Measurements from ENCODE around the gene CFAP65. TPM values are rescaled to one million over a fixed set of nuclear protein-coding genes. Genes with fewer than 3 reads are reported as not detected.

Gene CFAP65
- total and polyA plus RNA-seq, 10 donors: 0.28 TPM; not detected in 9

DNA sequence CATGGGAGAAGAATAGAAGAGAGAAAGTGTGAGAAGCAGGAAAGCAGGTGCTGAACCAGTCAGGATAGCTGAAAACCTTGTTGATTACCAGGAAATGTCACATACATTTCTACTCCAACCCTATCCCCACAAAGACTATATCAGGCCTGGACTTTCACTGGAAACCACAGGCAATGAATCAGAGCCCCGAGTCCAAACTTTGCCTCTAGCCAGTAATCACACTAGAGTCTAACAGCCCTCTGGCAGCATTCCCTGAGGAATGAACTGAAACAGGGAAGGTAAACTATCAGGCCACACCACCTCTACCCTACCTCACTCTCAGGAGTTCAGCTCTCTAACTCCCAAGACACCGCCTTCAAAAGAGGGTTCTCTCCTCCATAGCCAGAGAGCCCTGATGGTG, 38.1 kb upstream of the CFAP65 start:
- H3K9me3 ChIP-seq: no peaks in the 10 kb centered on the region
- no peaks in the 10 kb centered on the region for H3K27me3 ChIP-seq (replicated peaks in 1 of 7)
- intact Hi-C loops (cut with DNase I; ENCODE audit: low total_unique reads): no loop called here
- no peak for DNase-seq
- no peak overlapping the region for H3K27ac ChIP-seq
- H3K36me3 ChIP-seq: peaks cover 0 to 41% (median 33%) of the 10 kb centered on the region in 6 donors
- TF ChIP-seq, protein P1, sequence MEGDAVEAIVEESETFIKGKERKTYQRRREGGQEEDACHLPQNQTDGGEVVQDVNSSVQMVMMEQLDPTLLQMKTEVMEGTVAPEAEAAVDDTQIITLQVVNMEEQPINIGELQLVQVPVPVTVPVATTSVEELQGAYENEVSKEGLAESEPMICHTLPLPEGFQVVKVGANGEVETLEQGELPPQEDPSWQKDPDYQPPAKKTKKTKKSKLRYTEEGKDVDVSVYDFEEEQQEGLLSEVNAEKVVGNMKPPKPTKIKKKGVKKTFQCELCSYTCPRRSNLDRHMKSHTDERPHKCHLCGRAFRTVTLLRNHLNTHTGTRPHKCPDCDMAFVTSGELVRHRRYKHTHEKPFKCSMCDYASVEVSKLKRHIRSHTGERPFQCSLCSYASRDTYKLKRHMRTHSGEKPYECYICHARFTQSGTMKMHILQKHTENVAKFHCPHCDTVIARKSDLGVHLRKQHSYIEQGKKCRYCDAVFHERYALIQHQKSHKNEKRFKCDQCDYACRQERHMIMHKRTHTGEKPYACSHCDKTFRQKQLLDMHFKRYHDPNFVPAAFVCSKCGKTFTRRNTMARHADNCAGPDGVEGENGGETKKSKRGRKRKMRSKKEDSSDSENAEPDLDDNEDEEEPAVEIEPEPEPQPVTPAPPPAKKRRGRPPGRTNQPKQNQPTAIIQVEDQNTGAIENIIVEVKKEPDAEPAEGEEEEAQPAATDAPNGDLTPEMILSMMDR (IDR thresholded peaks at IDR 0.05 in 8 of 11, conservative IDR thresholded peaks at IDR 0.05 in 3 of 11): no peak
- TF ChIP-seq POLR2AphosphoS5 (IDR thresholded peaks at IDR 0.05): no peak
- TF ChIP-seq POLR2A (IDR thresholded peaks at IDR 0.05): no peak
- H3K4me3 ChIP-seq: no peak overlapping the region
- WGBS, 5 donors: 91 to 98% (median 96%) methylated on average over 2 of the region's 2 CpGs
- peaks cover 0 to 32% (median 0%) of the 10 kb centered on the region in 6 donors for H3K4me1 ChIP-seq

DNA sequence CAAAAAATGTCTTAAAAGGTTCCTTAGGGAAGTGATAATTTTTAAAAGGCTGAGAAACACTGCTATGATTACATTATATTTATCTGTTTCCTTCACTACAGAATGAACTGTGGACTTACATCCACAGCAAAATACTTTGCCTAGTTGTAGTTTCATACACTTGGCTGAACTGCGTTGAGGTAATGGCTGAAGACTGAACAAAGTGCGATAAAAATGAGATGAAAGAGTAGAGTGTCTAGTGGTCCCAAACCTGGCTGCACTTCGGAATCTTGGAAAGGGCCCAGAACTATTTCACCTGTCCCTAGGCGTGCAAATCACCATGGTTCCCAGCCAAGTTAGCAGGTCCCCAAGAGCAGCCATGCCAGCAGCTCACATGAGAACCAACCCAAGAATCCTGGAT, 37.6 kb upstream of the CFAP65 start:
- WGBS, 5 donors: 85 to 99% (median 97%) methylated on average over 4 of the region's 4 CpGs

DNA sequence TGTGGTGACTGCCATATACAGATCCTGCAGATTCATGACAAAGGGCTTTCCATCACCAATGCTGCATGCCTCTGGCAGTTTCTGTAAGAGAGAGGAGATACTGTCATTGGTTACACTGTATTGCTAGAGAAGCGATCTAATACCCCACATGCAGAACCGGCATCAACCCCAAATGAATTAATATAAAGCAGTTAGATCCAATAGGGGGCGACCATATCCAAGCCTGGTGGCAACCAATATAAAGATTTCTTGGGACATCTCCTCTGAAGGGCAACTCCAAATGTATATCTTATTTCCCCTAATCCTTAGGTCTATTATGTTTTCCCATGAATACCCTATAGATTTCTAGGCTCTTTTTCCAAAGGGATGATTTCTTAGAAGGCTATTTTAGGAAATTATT, 36.8 kb upstream of the CFAP65 start:
- Histone ChIP-seq H3K36me3 (peaks cover 0 to 51% (median 39%) of the 10 kb centered on the region in 6 donors), H3K4me1 (peaks cover 0 to 25% (median 0%) of the 10 kb centered on the region in 6 donors), H3K27ac (no peak overlapping the region), H3K4me3 (no peak overlapping the region), H3K9me3 (no peaks in the 10 kb centered on the region), H3K27me3 (replicated peaks in 1 of 7) (no peaks in the 10 kb centered on the region)
- 90 to 93% (median 92%) methylated on average over 3 of the region's 3 CpGs for WGBS, 5 donors
- no peak for DNase-seq
- TF ChIP-seq POLR2AphosphoS5 (IDR thresholded peaks at IDR 0.05) (no peak), POLR2A (IDR thresholded peaks at IDR 0.05) (no peak)
- TF ChIP-seq, protein P1 (IDR thresholded peaks at IDR 0.05 in 8 of 11, conservative IDR thresholded peaks at IDR 0.05 in 3 of 11): no peak
- intact Hi-C loops (cut with DNase I; ENCODE audit: low total_unique reads): no loop called here

More for the DNA sequence above, 37.6 kb upstream of the CFAP65 start:
- no peak for TF ChIP-seq POLR2AphosphoS5 (IDR thresholded peaks at IDR 0.05)
- TF ChIP-seq, protein P1 (IDR thresholded peaks at IDR 0.05 in 8 of 11, conservative IDR thresholded peaks at IDR 0.05 in 3 of 11): no peak
- TF ChIP-seq POLR2A (IDR thresholded peaks at IDR 0.05): no peak
- peaks cover 0 to 45% (median 36%) of the 10 kb centered on the region in 6 donors for H3K36me3 ChIP-seq
- intact Hi-C loops (cut with DNase I; ENCODE audit: low total_unique reads): no loop called here
- no peak overlapping the region for H3K4me3 ChIP-seq
- peaks cover 0 to 28% (median 0%) of the 10 kb centered on the region in 6 donors for H3K4me1 ChIP-seq
- no peaks in the 10 kb centered on the region for H3K27me3 ChIP-seq (replicated peaks in 1 of 7)
- no peaks in the 10 kb centered on the region for H3K9me3 ChIP-seq
- DNase-seq: no peak
- H3K27ac ChIP-seq: no peak overlapping the region

DNA sequence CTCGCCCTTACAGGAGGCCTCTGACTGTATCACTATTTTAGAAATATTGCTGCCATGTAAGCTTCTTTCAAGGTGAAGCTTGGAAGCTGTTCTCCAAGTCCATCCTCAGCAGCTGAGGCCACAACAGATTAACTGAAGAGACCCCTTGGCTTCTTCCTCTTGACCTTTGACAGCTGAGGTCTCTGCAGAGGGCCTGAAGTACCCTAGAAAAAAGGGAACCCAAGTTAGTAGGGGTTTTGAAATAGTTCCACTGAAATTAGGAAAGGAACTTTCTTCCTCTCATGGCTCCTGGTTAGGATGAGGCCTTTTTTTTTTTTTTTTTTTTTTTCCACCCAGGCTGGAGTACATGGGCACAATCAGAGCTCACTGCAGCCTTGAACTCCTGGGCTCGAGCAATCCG, 34.9 kb upstream of the CFAP65 start:
- peaks cover 0 to 59% (median 39%) of the 10 kb centered on the region in 6 donors for H3K36me3 ChIP-seq
- no peaks in the 10 kb centered on the region for H3K9me3 ChIP-seq
- peaks cover 0 to 13% (median 0%) of the 10 kb centered on the region in 6 donors for H3K4me1 ChIP-seq
- no peak overlapping the region for H3K27ac ChIP-seq
- WGBS, 5 donors: 74 to 90% (median 84%) methylated on average over 3 of the region's 3 CpGs
- intact Hi-C loops (cut with DNase I; ENCODE audit: low total_unique reads): no loop called here
- TF ChIP-seq POLR2A (IDR thresholded peaks at IDR 0.05) (no peak), POLR2AphosphoS5 (IDR thresholded peaks at IDR 0.05) (no peak)
- TF ChIP-seq, protein P1 (IDR thresholded peaks at IDR 0.05 in 8 of 11, conservative IDR thresholded peaks at IDR 0.05 in 3 of 11): no peak
- no peak overlapping the region for H3K4me3 ChIP-seq
- DNase-seq: no peak
- H3K27me3 ChIP-seq (replicated peaks in 1 of 7): no peaks in the 10 kb centered on the region

Data from spleen (tissue), 11 donors.